ENCODE measurements around the gene CNKSR2.

Gene CNKSR2

DNA sequence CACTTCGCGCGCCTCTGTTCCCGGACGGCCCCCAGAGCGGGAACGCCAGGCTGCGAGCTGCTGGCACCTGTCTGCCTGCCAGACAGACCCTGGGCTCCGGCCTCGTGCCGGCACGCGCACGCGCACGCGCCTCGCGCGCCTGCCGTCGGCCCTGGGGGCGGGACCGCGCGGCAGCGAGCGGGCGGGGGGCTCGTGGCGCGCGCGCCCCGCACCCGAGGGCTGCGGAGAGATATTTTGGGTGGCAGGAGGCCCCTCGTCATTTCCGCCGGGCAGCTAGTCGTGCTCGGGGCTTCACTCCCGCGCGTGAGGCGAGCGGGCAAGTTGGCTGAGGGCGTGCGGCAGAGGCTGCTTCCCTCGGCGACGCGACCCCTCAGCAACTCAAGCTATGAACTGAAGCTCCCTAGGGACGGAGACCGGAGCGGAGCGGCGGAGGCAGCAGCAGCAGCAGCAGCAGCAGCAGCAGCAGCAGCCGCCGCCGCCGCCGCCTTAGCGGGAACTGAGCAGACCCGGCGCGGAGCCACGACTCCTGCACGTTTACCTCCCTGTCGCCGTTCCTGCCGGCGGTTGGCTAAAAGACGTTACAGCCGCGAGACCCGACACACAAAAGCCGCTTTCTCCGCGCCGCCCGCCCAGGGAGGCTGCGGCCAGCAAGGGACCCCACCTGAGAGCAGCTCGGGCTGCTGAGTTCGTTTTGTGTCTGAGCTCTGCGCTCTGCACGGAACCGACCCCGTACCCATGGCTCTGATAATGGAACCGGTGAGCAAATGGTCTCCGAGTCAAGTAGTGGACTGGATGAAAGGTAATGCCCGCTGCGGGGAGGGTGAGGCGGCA lies at the start of gene CNKSR2:
Gene CNKSR2, plus strand, starts transcription at position 256 of the 831 bp plus-strand sequence. Its CDS starts 480 bp downstream, at position 736.
- DNase-seq, result peak; percentile 88

GRCh38 chrX:21354725-21355124 lies 19.5 kb upstream of the CNKSR2 start:
- DNase-seq, result no peak

- DNase-seq, result no peak
Measured at GRCh38 chrX:21355831-21356230, 18.4 kb upstream of the CNKSR2 start.

DNA sequence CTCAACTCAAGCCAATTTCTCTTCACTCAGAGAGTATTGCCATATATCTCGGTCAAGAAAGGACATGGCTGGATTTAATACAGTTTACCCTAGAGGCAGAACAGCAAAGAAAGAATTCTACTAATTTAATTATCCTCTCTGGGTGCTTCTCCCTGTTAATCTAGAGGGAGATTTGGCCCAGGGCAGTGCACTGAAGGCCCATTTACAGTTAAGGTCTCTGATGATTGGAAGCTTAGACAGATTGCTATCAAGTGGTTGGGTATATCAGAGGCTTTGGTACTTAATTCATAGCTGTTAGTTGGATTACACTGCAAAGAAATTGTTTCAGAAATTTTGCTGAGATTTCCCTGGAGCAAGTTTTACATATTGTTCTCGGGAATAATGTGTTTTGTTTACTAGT lies 4.6 kb upstream of the CNKSR2 start:
- no peak for DNase-seq

DNA sequence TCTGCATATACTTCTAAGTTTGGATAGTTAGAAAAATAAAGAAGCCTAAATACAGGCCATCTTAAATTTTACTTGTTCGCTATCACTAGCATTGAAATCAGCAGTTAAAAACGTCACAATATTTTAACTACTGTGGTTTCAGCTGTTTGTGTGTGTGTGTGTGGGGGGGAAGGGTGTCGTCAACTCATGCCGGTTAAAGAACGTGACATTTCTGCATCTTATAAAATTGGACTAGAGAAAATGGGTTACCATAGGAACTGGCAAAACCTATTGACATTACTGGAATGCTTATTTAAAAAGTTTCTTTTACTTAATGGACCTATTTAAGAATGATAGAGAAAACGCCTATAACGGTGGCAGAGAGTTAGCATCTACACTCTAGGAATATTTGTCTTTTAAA lies 1.2 kb upstream of the CNKSR2 start:
- DNase-seq, result no peak

- peak; percentile 68 for DNase-seq
Measured at GRCh38 chrX:21373637-21374162, 518 bp upstream of the CNKSR2 start.

GRCh38 chrX:21374994-21375707 lies 933 bp downstream of the CNKSR2 start:
- DNase-seq, result peak; percentile 57

GRCh38 chrX:21375708-21376009 lies 1.4 kb downstream of the CNKSR2 start:
- no peak for DNase-seq

DNA sequence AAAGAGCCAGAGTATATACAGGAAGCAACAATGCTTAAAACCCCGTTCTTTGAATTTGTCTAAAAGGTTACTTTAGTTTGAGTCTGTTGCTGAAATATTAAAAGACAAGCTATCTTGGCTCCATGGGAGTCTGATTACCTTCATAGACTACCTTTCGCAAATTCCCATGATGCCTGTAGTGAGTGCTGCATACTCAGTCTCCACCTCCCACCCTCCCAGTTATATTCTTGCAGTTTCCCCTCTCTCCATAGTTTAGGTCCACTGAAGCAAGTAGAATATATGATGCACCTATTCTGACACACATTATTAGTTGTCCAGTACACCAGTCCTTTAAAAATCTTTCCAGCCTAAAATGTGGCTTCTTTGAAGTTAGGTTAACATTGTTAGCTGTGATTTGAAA lies 2.4 kb downstream of the CNKSR2 start:
- no peak for DNase-seq

DNA sequence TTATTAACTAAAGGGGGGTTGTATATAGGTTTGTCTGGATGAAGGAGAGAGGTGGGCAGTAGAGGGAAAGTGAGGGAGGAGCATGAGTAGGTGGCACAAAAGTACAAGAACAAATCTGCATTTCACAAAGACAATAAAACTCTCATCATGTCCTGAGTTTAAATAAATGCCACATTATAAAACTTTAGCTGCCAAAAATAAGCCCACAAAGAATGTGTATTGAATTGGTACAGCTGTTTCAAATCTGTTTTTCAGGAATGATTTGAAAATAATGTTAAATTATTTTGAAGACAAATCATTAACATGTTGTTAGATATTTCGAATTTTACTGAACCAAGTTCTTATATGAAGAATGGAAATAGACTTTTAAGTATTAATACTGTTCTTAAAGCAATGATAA lies 5.8 kb downstream of the CNKSR2 start:
- DNase-seq, result no peak

- DNase-seq, result no peak
Measured at GRCh38 chrX:21382715-21383114, 8.5 kb downstream of the CNKSR2 start.

- no peak for DNase-seq
Measured at GRCh38 chrX:21383546-21383945, 9.3 kb downstream of the CNKSR2 start.

DNA sequence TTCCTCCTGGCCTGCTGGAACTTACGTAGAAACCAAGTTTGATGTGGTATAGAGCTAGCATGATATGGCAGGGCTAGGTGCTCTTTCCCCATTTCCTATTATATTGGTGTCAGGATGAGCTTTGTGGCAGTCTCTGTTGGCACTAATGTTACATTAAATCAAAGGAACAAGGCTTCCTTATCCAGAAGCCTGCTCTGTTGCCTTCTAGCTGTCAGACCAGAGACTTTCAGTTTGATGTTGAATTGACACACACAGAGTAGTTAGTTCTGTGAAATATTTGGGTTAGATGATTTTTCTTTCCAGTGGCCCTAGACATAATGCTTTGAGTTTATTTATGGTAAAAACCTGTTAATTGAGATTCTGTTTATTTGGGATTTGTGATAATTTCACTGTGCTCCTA lies 10.0 kb downstream of the CNKSR2 start:
- DNase-seq, result no peak

- no peak for DNase-seq
Measured at GRCh38 chrX:21394792-21395191, 20.6 kb downstream of the CNKSR2 start.

- DNase-seq, result no peak
Measured at GRCh38 chrX:21398426-21398825, 24.2 kb downstream of the CNKSR2 start.

- no peak for DNase-seq
Measured at GRCh38 chrX:21400408-21401121, 26.3 kb downstream of the CNKSR2 start.

- no peak for DNase-seq
Measured at GRCh38 chrX:21408307-21408706, 34.1 kb downstream of the CNKSR2 start.

DNA sequence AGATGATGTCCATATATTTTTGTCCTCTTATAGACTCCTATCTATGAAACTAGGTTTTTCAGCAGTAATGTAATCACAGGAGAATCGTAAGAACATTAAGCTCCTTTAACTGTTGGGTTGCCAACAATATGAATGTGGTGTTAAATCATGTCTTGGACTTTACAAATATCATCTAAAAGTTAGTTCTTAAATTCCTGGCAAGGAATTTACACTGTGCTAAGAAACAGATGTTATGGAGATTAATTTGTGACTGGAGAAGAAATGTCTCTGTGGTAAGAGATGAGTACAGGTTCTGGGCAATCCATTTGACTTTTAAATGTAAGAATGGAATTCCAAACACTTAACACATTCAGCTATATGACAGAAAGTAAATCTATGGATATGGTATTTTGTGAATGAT lies 34.6 kb downstream of the CNKSR2 start:
- DNase-seq, result no peak

DNA sequence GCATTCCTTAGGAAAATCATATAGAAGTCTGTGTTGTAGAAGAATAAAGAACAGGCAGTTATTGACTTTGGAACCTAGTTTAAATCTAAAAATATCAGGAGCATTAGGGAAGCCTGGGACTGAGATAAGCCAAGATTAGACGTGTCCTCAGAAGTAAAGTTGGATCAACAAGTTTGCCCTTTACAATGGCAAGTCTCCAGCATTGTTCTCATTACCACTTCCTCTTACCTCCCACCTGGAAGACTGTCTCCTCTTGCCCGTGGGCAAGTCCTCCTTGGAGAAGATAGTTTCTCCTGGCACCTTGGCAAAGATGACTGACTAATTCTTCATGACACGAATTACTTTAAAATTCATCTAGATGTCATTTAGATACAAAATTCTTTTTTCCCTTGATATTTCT lies 37.8 kb downstream of the CNKSR2 start:
- no peak for DNase-seq

- DNase-seq, result no peak
Measured at GRCh38 chrX:21412883-21413282, 38.7 kb downstream of the CNKSR2 start.

GRCh38 chrX:21427086-21427485 lies 52.9 kb downstream of the CNKSR2 start:
- no peak for DNase-seq

DNA sequence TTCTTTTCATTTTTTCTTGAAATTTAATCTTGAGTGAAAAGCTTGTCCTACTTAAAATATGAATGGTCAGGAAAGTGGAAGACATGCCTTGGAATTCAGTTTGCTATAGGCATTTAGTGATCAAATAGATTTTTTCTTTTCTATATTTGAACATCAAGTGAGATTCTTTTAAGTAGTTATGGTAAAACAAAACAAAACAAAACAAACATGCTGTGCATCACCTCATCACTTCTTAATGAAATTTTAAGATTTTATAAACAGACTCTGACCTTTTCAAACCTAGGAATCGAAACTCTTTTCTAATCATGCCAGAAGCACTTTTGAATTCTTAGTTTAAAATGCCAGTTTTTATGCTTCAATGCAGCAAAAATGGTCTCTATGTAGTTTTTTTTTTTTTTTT lies 62.8 kb downstream of the CNKSR2 start:
- DNase-seq, result no peak

DNA sequence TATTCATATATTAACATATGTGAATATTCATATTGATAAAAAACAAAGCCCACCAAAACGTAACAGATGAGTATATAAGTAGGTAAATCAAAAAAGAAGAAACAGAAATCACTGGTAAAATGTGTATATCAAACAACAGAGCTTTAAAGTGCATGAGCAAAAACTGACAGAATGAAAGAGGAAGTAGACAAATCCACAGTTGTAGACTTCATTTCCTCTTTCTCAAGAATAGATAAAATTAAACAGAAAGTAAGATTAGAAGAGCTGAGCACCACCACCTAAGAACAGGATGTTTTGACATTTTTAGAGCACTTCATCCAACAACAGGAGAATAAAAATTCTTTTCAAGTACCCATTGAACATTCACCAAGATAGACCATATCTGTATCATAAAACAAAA lies 64.6 kb downstream of the CNKSR2 start:
- DNase-seq, result no peak

DNA sequence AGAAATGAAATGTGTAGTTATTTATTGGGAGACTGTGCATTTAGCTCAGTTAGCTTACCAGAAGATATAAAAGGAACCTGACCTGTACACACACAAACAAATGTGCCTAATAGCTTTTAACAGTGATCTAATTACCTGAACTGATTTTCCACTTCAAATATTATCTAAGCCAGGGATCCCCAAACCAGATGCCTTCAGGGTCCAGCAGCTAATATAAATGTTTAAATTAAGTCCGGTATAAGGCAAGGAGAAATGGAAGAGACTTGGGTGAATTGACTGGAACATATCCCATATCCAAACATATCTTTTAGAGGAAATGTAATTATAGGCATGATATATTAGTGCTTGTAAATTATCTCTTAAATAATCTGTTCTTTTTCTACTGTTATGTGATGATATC lies 66.7 kb downstream of the CNKSR2 start:
- no peak for DNase-seq

All from activated effector memory CD4-positive, alpha-beta T cell treated with anti-CD3 and anti-CD28 coated beads, Interleukin-2, amount 50 U/mL, for 16 hours (primary cell).